GM12801 (cell line): ENCODE data around the gene CCDC187.

Source experiments
- TF ChIP-seq, protein P1 (sequence below): IDR thresholded peaks from one replicate; pipeline ENCODE4 v1.5.1; 2011; ENCODE audit warnings: control low read depth; ENCODE audit not compliant: insufficient read length; ENCODE audit errors: extremely low read depth

The CCDC187 gene

DNA sequence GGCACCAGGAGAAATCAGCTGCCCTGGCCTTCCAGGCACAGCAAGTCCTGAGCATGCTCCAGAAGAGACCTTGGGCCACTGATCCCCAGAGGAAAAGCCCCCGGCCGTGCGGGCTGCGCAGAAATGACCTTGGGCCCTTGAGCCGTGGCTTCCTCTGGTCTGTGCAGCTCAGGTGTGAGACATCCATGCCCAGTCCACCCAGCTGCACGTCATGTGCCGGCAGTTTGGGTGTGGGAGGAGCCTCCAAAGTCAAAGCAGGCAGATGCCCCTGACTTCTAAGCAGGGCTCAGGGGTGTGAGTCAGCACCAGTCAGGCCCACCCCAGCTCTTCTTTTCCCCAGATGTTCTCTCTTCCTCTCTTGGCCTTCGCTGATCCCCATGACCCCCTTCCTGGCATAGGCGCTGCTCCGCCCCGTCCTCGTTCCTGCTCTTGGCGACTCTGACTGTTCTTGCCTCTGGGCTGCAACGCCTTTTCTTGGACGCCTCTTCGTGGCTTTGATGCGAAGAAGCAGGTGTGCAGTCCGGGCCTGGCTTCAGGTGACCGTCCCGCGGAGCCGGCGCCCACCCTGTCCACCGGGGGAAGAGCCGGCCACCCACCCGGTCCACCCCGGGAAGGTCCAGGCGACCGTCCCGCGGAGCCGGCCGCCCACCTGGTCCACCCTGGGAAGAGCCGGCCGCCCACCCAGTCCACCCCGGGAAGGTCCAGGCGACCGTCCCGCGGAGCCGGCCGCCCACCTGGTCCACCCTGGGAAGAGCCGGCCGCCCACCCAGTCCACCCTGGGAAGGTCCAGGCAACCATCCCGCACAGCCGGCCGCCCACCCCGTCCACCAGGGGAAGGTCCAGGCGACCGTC, 52.4 kb downstream of the CCDC187 start:
- TF ChIP-seq, protein P1, sequence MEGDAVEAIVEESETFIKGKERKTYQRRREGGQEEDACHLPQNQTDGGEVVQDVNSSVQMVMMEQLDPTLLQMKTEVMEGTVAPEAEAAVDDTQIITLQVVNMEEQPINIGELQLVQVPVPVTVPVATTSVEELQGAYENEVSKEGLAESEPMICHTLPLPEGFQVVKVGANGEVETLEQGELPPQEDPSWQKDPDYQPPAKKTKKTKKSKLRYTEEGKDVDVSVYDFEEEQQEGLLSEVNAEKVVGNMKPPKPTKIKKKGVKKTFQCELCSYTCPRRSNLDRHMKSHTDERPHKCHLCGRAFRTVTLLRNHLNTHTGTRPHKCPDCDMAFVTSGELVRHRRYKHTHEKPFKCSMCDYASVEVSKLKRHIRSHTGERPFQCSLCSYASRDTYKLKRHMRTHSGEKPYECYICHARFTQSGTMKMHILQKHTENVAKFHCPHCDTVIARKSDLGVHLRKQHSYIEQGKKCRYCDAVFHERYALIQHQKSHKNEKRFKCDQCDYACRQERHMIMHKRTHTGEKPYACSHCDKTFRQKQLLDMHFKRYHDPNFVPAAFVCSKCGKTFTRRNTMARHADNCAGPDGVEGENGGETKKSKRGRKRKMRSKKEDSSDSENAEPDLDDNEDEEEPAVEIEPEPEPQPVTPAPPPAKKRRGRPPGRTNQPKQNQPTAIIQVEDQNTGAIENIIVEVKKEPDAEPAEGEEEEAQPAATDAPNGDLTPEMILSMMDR: no peak

GRCh38 chr9:136250676-136251075, 53.2 kb downstream of the CCDC187 start:
- TF ChIP-seq, protein P1: no peak

DNA sequence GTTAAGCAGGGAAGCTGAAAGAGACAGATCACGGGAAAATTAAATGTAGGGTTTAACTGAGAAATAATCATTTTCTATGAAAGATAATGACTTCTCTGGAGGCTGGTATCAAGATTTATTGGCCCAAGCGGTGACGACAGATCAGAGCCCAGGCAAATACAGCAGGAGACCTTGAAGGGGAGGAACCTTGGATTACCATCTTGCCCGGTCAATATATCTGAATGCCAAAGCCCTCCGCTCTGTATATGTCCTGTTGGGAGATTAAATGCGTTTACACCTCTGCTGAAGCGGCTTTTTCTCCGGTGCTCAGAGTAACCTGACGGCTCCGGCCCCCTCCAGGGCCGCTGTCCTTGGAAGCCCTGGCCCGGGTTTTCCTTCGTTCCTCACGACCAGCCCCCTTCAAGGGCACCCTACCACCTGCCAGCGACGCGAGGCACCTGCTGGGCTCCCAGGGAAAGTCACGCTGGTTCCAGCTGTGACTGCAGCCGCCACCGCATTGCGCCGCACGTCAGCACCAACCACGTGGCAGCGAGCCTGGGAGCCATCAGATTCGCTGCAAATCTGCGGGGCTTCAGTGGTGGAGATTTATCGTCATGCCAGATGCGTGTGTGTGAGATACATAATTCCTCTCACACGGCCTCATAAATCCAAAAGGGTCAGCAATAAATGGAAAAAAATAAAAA, 53.9 kb downstream of the CCDC187 start:
- TF ChIP-seq, protein P1: no peak

GRCh38 chr9:136248951-136249876, 54.7 kb downstream of the CCDC187 start:
- TF ChIP-seq, protein P1: no peak

DNA sequence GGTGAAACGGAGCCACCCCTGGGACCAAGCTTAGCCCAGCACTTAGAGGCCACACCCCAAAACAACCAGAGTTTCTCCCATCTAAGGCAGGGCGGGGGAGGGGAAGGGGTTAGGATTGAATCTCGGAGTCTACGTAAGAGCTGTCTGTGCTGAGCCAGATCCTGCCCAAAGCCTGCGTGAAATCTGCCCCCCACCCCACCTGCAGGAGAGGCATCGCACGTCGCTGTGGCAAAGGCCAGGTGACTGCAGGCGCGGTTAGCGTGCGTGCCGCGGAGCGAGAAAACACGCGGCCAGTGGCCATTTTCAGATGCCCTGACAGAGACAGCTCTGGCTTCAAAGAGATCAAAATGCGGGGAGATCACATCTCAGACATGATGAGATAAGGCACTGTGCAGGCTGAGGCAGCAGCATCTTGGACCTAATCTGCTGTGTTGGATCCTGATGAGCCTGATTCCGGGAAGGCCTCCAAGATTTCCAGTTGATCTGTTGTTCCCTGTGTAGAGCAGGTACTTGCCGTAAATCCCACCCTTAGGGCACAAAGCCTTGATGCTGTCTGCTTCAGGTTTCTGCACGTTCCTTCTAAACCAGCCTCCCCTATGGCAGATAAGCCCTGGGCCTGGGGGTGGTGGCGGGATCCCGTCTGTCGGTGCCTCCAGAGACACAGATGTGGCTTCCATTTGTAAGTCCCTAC, 55.8 kb downstream of the CCDC187 start:
- TF ChIP-seq, protein P1: no peak

DNA sequence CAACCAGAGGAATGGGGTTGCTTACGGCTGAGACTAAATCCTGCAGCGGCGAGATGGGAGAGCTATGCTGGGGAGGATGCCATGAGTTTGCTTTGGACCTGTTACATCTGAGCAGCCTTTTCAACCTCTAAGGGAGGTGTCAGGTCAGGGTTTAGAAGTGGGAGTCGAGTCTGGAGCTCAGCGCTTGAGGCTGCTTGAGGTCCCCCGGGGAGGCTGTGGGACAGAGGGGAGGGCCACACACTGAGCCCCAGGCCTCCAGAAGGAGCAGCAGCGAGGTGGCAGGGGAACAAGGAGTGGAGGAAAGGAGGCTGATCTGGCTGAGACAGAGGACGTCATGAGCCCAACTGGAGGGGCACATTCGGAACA, 56.4 kb downstream of the CCDC187 start:
- TF ChIP-seq, protein P1: no peak
